Cardiac septum (tissue), 1 donor: Measurements from ENCODE around the gene CLEC16A. TPM values are rescaled to one million over a fixed set of nuclear protein-coding genes. Genes with fewer than 3 reads are reported as not detected.

Experiments used
- DNase-seq: peaks from one replicate; pipeline ENCODE4 v3.0.0-alpha.2; 2020; ENCODE audit warnings: low spot score
- intact Hi-C: fragments of 100-400 bp; cut with DNase I; formaldehyde crosslinking; loops from one replicate; pipeline ENCODE4 v1.14.0; 2022
- total RNA-seq: library from RNA; stranded (reverse); fragmentation: NEBNext Ultra II Directional; extraction: Animal tissue kit (Norgen Biotek cat#: 25700); gene quantifications from one replicate; pipeline ENCODE4 v1.2.1, GENCODE V29; 2021
- donor health status: DM: no; HTN: no; CAD: no.

Gene CLEC16A
- total RNA-seq, 1 donor from 2014 or later, result 28.4 TPM

DNA sequence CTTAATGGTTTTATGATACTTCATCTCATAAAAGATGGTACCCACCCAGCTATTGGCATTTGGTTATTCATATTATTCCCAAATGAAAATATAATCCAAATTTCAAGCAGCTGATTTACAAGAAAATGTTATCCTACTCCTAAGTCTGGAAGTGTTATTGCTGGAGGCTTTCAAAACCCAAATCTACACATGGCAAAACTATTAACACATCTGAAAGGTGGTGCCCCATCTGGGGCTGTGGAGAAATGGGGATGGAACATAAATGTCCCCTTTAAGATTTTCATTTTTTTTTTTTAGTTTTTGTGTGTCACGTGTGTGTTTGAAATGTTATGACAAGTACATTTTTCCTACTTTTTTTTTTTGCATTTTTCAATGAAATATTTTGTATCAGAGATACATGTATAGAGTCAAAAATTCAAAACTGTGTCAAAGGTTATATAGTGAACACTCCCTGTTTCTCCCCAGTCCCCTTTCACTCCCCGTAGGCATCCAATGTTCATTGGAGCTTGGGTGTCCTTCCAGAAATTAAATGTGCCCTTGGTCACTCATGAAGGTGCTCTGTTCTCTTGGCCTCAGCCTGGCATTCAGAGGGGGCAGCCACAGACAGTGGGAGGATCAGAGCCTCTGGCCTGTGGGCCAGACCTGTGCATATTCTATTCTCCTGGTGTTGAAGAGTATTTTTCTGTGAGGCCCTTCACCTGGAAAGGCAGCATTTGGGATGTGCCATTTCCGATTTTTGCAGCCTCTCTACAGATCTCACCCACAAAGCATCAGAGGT is 79.1 kb downstream of the CLEC16A start:
- intact Hi-C loops, result no loop called here
- DNase-seq, result no peak

- intact Hi-C loops, result no loop called here
Measured at GRCh38 chr16:11024333-11025053, 80.1 kb downstream of the CLEC16A start.

DNA sequence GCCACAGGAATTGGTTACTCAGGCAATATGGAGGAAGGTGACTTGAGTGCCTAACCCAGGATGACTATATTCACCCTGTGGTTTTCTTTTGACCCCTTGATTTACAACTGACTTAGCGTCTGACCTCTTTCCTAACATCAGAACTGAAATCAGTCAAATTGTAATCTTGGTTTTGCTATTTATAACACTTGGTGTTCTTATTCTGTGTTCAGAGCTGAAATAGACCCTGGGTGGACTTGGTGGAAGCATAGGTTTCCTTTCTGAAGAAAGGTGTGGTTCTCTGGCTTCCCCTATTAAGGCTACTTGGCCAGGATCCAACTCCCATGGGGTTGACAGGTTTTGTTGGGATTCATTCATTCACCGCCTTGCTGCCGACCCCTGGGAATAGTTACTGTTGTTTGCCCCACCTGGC is 80.8 kb downstream of the CLEC16A start:
- no peak for DNase-seq
- intact Hi-C loops, result no loop called here

More at GRCh38 chr16:11024333-11025053, 80.1 kb downstream of the CLEC16A start:
- DNase-seq, result no peak

DNA sequence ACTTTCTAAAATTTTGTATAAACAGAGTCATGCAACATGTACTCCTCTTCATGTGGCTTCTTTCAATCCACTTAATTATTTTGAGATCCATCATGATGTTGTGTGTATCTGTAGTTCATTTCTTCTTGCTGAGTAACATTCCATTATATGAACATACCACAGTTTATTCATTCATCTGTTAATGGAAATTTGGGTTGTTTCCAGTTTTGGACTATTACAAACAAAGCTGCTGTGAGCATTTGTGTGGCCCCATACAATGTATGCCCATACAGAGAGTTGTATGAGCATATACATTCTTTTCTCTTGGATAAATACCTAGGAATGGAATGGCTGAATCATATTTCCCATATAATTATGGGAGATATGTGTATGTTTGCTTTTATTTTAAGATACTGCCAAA is 85.6 kb downstream of the CLEC16A start:
- intact Hi-C loops, result loop anchor here (5.0 kb wide), 1 partner anchor 227 kb away; the partner anchor contains the start of gene SOCS1
- DNase-seq, result no peak

DNA sequence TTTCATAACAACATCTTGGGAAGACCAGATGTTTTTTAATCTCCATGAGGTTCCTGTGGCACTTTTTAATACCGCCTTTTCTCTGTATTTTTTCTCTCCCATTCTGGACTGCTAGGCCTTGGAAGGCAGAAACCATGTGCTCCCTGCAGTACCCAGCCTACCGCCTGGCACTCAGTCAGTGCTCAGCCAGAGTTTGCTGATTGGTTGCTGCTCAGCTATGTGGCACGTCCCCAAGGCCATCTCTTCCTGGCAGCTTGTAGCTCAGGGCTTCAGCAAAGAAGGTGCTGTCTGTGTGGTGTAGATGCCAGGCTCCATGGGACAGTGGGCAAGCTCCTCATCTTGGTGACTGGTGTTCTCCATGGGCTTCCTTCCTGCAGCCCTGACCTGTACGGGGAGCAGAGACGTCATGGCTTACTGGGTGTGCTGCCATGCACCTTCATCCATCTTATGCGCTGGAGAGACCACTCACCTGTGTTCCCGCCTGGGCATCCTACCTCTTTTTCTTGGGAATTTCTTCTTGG is 86.7 kb downstream of the CLEC16A start:
- DNase-seq, result no peak
- intact Hi-C loops, result loop anchor here (5.0 kb wide), 1 partner anchor 226 kb away; the partner anchor contains the start of gene SOCS1

GRCh38 chr16:11032000-11032921 is 87.9 kb downstream of the CLEC16A start:
- intact Hi-C loops, result loop anchor here (5.0 kb wide), 1 partner anchor 225 kb away; the partner anchor contains the start of gene SOCS1
- no peak for DNase-seq

DNA sequence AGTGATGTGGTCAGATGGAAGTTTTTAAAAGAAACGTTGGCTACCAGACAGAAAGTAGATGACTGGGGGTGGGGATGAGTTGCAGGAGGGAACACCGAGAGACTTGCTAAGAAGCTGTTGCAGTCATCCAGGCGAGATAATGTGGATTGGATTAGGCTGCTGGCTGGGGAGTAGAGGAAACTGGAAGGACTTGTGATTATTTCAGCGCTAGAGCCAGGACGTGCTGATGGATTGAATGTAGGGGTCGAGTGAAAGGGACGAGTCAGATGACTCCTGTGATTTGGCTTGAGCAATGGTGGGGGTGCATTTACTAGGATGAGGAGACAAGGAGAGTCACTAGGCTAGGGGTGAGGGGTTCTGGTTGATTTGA is 88.5 kb downstream of the CLEC16A start:
- intact Hi-C loops, result loop anchor here (5.0 kb wide), 1 partner anchor 224 kb away; the partner anchor contains the start of gene SOCS1
- no peak for DNase-seq

DNA sequence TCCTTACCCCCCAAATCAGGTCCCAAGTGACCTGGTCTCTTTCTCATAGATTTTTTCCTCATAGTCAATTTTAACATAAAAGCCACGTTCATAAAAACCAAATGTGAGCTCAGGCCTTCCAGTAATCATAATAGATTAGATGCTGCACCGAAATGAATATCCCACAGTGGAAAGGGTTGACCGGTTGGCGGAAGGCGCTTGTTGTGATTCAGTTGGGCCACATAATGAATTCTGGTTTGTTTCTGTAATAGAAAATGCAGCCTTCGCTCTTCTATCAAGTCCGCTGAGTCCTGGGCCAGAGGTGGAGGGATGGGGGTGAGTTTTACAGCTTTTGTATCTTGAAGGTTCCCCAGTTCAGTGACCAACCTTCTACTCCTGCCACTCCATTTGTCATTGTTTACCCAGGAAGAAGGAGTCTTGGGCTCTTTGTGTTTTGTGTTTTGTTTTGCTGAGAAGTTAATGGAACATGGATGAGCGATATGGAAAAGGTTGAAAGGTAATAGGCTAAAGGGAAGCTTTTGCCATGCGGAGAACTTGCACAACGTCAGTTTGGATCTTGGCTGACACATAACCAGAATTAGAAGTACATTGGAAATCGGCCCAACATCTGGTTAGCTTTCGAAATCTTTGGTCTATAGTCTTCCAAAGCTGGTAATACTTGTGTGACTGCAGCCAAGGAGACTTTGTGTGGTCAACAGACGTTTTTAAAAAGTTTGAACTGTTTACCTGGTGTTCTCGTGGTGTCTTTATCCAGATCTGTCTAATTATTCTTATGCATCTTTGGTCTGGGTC is 89.5 kb downstream of the CLEC16A start:
- DNase-seq, result no peak
- intact Hi-C loops, result loop anchor here (5.0 kb wide), 1 partner anchor 223 kb away; the partner anchor contains the start of gene SOCS1

GRCh38 chr16:11034481-11034931 is 90.1 kb downstream of the CLEC16A start:
- no peak for DNase-seq
- intact Hi-C loops, result loop anchor here (5.0 kb wide), 1 partner anchor 223 kb away; the partner anchor contains the start of gene SOCS1

- intact Hi-C loops, result no loop called here
- DNase-seq, result no peak
Measured at GRCh38 chr16:11035096-11035495, 90.7 kb downstream of the CLEC16A start.

DNA sequence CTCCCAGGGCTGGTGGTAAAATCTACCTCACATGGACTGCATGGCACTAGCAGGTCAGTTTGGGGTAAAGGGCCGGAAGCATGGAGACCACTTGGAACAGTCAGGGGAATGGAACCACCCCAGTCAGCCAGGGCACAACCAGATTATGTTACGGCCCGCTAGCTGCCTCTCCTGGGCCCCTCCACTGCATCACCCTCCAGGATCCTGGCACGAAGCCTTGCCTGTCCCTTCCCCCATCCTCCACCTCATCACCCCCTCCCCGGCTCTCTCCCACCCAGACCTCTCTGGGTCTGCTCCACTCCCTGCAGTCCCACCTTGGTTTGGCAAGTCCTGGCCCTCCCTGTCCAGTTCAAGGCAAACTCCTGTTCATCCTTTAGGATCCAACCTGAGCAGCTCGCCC is 91.7 kb downstream of the CLEC16A start:
- DNase-seq, result no peak
- intact Hi-C loops, result no loop called here

DNA sequence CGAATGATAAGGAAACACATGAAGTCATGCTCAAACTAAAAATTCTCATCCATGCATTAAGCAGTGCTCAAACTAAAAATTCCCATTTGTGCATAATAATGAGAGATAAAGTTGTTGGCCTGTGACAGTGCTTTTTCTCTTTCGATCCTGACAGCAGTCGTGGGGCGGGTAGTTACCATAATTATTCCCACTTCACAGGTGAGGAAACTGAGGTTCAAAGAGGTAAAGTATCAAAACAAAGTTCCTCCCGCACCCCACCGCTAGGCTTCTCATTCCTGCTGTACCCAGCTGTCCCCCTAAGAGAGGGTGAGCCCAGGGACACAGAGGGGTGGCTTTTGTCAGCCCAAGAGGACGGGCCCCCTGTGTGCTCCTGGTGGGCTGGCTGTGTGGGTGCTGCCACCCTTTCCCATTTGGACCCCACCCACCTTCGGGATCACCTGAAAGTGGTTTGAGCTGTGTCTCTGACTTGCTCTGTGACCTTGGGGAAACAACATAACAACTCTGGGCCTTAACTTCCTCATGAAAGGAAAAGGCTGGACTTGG is 92.6 kb downstream of the CLEC16A start:
- intact Hi-C loops, result no loop called here
- no peak for DNase-seq

GRCh38 chr16:11038305-11038704 is 93.9 kb downstream of the CLEC16A start:
- DNase-seq, result no peak

DNA sequence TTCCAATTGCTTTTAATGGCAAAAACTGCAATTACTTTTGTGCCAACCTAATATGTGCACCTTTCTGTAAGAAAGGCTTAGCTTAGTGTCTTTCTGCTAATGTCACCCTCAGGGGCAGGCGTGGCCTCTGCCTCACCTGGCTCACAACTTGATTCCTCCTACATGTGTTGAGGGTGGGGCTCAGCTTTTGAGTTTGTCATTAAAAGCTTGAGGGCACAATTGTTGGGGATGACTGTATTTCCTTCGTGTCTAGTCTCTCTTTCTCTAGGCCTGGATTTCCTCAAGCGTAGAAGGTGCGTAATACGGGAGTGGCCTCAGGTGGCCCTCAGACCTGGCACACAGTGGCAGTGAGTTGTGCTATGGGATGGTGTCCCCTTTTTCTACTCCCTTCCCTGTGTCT is 94.4 kb downstream of the CLEC16A start:
- DNase-seq, result no peak
- intact Hi-C loops, result no loop called here

More at GRCh38 chr16:11038305-11038704, 93.9 kb downstream of the CLEC16A start:
- intact Hi-C loops, result no loop called here

DNA sequence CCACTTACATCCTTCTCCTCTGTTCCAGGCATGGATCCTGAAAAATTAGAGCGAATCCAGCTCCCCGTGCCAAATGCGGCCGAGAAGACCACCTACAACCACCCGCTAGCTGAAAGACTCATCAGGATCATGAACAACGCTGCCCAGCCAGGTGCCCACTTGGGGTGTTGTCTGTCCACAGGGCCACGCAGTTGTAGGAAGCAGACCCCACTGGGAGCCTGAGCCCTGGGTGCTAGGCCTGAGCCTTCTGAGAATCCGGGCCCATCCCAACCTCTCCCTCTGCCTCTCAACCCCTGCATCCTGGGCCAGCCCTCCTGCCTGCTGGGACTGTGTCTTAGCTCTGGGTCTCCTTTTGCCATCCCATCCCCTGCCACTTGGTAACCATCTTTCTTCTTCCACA is 95.4 kb downstream of the CLEC16A start:
- intact Hi-C loops, result no loop called here
- no peak for DNase-seq

DNA sequence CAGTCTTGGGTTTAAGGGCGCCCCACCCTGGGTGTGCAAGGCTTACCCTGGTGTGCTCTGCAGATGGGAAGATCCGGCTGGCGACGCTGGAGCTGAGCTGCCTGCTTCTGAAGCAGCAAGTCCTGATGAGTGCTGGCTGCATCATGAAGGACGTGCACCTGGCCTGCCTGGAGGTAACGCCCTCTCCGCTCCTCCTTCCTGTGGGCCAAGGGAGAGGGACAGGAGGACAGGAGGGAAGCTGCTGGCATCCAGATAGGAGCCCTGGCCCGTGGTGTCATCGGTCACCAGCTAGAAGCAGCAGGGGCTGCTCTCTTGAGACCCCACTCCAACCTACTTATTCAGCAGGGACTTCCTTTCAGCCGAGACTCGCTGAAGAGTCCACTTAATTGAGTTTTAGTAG is 97.8 kb downstream of the CLEC16A start:
- intact Hi-C loops, result no loop called here
- DNase-seq, result no peak

GRCh38 chr16:11045441-11045840 is 101.1 kb downstream of the CLEC16A start:
- DNase-seq, result no peak
- intact Hi-C loops, result no loop called here

DNA sequence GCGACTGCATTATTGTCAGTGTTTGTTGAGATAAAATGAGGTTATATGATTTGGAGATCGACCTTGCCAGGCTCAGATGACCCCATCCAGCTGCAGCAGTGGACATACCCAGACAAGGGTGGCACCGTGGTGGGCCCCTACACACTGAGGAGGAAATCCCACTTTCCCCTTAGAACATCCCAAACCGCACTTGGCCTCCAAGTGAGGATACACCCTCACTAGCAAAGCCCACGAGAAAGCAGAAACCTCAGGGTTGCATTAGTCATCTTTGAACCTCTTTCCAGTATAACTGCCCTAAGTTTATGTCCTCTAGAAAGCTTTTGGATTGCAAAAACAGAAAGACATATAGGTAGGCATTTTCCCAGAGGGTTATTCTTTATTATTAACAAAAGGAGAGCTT is 101.5 kb downstream of the CLEC16A start:
- intact Hi-C loops, result no loop called here
- no peak for DNase-seq
